T-cell (primary cell): Measurements from ENCODE around the gene CDC14A. TPM values are rescaled to one million over a fixed set of nuclear protein-coding genes. Genes with fewer than 3 reads are reported as not detected.

Source experiments
- ATAC-seq, 4 experiments: fragments of 200-7000 bp in 3 of 4; fragments of 150-1000 bp in 1 of 4; cut with Tn5 transposase; replicated peaks in 1 of 4; 1 replicate in 3 of 4; 2 replicates in 1 of 4; pipeline ENCODE4 v1.10.0; 2021; ENCODE audit warnings: moderate library complexity in 3 of 4, mild to moderate bottlenecking in 2 of 4, moderate number of reproducible peaks in 1 of 4
- CTCF ChIA-PET, 2 donors: fragments of 300-600 bp; sonication (Branson Sonifier 250); formaldehyde crosslinking; loops; one replicate each; lab custom pipeline; 2022; ENCODE audit warnings: antibody characterized with exemption in 2 of 2; lab: Charles Lee
- POLR2A ChIA-PET, 2 donors: fragments of 300-600 bp; sonication (Branson Sonifier 250); formaldehyde crosslinking; loops; one replicate each; lab custom pipeline; 2022; ENCODE audit warnings: antibody characterized with exemption in 2 of 2; lab: Charles Lee
- DNase-seq, 35 experiments: peaks; one replicate each; pipeline versions ENCODE4 v3.0.0 to v3.0.0-alpha.2; 2013 to 2023
- H3K27ac ChIP-seq: one replicate; pipeline ENCODE4 v1.5.1; 2013; ENCODE audit warnings: low read length
- H3K27me3 ChIP-seq, 2 experiments: replicated peaks in 1 of 2; 1 replicate in 1 of 2; 2 replicates in 1 of 2; pipeline versions ENCODE4 v1.6.1 to v1.7.0; 2013; ENCODE audit warnings: low read length in 1 of 2, mixed read lengths in 1 of 2; ENCODE audit not compliant: control insufficient read depth in 2 of 2, insufficient read depth in 2 of 2; ENCODE audit errors: extremely low read depth in 1 of 2
- H3K36me3 ChIP-seq, 2 donors: 1 replicate in 1 of 2; 2 replicates in 1 of 2; pipeline versions ENCODE4 v1.6.1 to v1.7.0; 2013; ENCODE audit warnings: low read length in 1 of 2; ENCODE audit not compliant: control insufficient read depth in 2 of 2, insufficient read depth in 1 of 2; ENCODE audit errors: extremely low read depth in 1 of 2
- H3K4me1 ChIP-seq, 2 experiments: 1 replicate in 1 of 2; 2 replicates in 1 of 2; pipeline versions ENCODE4 v1.6.1 to v1.7.0; 2013; ENCODE audit warnings: low read length in 2 of 2, mixed read lengths in 1 of 2; ENCODE audit not compliant: insufficient read depth in 2 of 2, control insufficient read depth in 1 of 2; ENCODE audit errors: extremely low read depth in 1 of 2
- H3K4me3 ChIP-seq, 2 donors: 1 replicate in 1 of 2; 2 replicates in 1 of 2; pipeline versions ENCODE4 v1.5.1 to v1.7.0; 2013; ENCODE audit warnings: mild to moderate bottlenecking in 2 of 2, low read length in 1 of 2, moderate library complexity in 1 of 2; ENCODE audit not compliant: control insufficient read depth in 1 of 2; ENCODE audit errors: extremely low read depth in 1 of 2
- H3K9me3 ChIP-seq: 2 replicates; pipeline ENCODE4 v1.7.0; 2013
- H3K27ac Mint-ChIP-seq, 2 donors: one replicate each; pipeline ENCODE4 v1.8.0; 2020 to 2021; ENCODE audit warnings: mild to moderate bottlenecking in 2 of 2, mixed read lengths in 2 of 2
- H3K27me3 Mint-ChIP-seq, 2 donors: one replicate each; pipeline ENCODE4 v1.8.0; 2021 to 2022; ENCODE audit warnings: mixed read lengths in 2 of 2
- H3K36me3 Mint-ChIP-seq: one replicate; pipeline ENCODE4 v1.8.0; 2021; ENCODE audit warnings: mixed read lengths
- H3K4me1 Mint-ChIP-seq, 3 donors: one replicate each; pipeline ENCODE4 v1.8.0; 2020 to 2022; ENCODE audit warnings: mixed read lengths in 3 of 3, mild to moderate bottlenecking in 1 of 3
- H3K4me3 Mint-ChIP-seq, 3 donors: one replicate each; pipeline ENCODE4 v1.8.0; 2020 to 2022; ENCODE audit warnings: mild to moderate bottlenecking in 3 of 3, mixed read lengths in 3 of 3, moderate library complexity in 3 of 3
- H3K9me3 Mint-ChIP-seq, 3 donors: one replicate each; pipeline ENCODE4 v1.8.0; 2020 to 2022; ENCODE audit warnings: mixed read lengths in 3 of 3
- WGBS: methylation state at CpG from one replicate; pipeline ENCODE4 v1.1.5; 2013; ENCODE audit warnings: missing lambda C conversion rate; ENCODE audit not compliant: insufficient coverage; 5-methylcytosine and 5-hydroxymethylcytosine counted together
- total RNA-seq, 35 experiments: library from RNA in 6 of 35; stranded (reverse) in 6 of 35; fragments of 120-200 nt in 1 of 35; gene quantifications; one replicate each; pipeline versions ENCODE4 v1.2.1 to v1.2.4 and lab custom pipeline; 2013 to 2026

The CDC14A gene
- total RNA-seq, 5 donors from 2014 or later (not counting 1 experiment from before 2014, with no cell fraction given), result 77.1 to 169 (median 91.6) TPM

- Histone ChIP-seq H3K4me1 (peaks cover 28 to 30% of the 10 kb centered on the region in 2 experiments), H3K9me3 (no peaks in the 10 kb centered on the region), H3K27me3 (no peaks in the 10 kb centered on the region), H3K4me3 (peak overlapping the region in 1 of 2 donors; percentile 35), H3K27ac (peak overlapping the region; percentile 71), H3K36me3 (peaks cover under 1 to 30% of the 10 kb centered on the region in 2 donors)
- peak; percentile 69 to 76 (median 74) for ATAC-seq
- peaks cover 61 to 82% (median 81%) of the 10 kb centered on the region in 3 donors for H3K4me1 Mint-ChIP-seq
- ChIA-PET CTCF (interaction anchor here (0.5 to 2.9 kb wide), 21 partner anchors 9 to 365 kb away, joined by 3 to 17 read pairs (median 4); no protein-coding TSS in a partner anchor), POLR2A (interaction anchor here (0.6 to 2.5 kb wide), 17 partner anchors 9 to 71 kb away, joined by 3 to 17 read pairs (median 4); partner anchors contain the start of gene CDC14A (in 1 of the 2))
- H3K36me3 Mint-ChIP-seq, result peaks cover 61% of the 10 kb centered on the region
- peak overlapping the region; percentile 80 to 89 (median 82) for H3K4me3 Mint-ChIP-seq
- H3K27ac Mint-ChIP-seq, result peak overlapping the region; percentile 97 to 98
- peak in 17 of 35 experiments; percentile 6 to 56 (median 20) for DNase-seq
- H3K9me3 Mint-ChIP-seq, result no peaks in the 10 kb centered on the region
- WGBS, result 73% methylated on average over 3 of the region's 6 CpGs
- H3K27me3 Mint-ChIP-seq, result no peaks in the 10 kb centered on the region
Observed at GRCh38 chr1:100423832-100424337, 71.6 kb downstream of the CDC14A start.

- ChIA-PET CTCF (interaction anchor here in 1 of 2 donors (0.5 kb wide), 1 partner anchor 46 kb away, joined by 3 read pairs; no protein-coding TSS in a partner anchor), POLR2A (interaction anchor here (0.6 to 1.0 kb wide), 2 partner anchors 18 to 23 kb away, joined by 3 read pairs; no protein-coding TSS in a partner anchor)
- Histone ChIP-seq H3K27me3 (no peaks in the 10 kb centered on the region), H3K27ac (no peak overlapping the region), H3K9me3 (no peaks in the 10 kb centered on the region), H3K4me3 (no peak overlapping the region), H3K4me1 (peaks cover 20 to 24% of the 10 kb centered on the region in 2 experiments), H3K36me3 (peaks cover 0 to 30% of the 10 kb centered on the region in 2 donors)
- Mint-ChIP-seq H3K27me3 (no peaks in the 10 kb centered on the region), H3K4me3 (no peak overlapping the region), H3K4me1 (peaks cover 59 to 77% (median 77%) of the 10 kb centered on the region in 3 donors), H3K9me3 (no peaks in the 10 kb centered on the region), H3K27ac (peak overlapping the region; percentile 41 to 79), H3K36me3 (peaks cover 69% of the 10 kb centered on the region)
- DNase-seq (no peak), ATAC-seq (peak in 2 of 4 experiments; percentile 50 to 56)
Observed at GRCh38 chr1:100428160-100428559, 75.9 kb downstream of the CDC14A start.

- H3K27me3 Mint-ChIP-seq, result no peaks in the 10 kb centered on the region
- H3K36me3 Mint-ChIP-seq, result peaks cover 68% of the 10 kb centered on the region
- no peak for ATAC-seq
- no peak overlapping the region for H3K27ac ChIP-seq
- no peaks in the 10 kb centered on the region for H3K9me3 ChIP-seq
- peaks cover 20 to 23% of the 10 kb centered on the region in 2 experiments for H3K4me1 ChIP-seq
- ChIA-PET POLR2A (interaction anchor here (0.6 to 1.0 kb wide), 4 partner anchors 8 to 876 kb away, joined by 3 to 9 read pairs (median 4); no protein-coding TSS in a partner anchor), CTCF (interaction anchor here in 1 of 2 donors (0.7 to 1.1 kb wide), 2 partner anchors 9 to 25 kb away, joined by 4 to 6 read pairs; no protein-coding TSS in a partner anchor)
- no peak overlapping the region for H3K4me3 ChIP-seq
- no peak overlapping the region for H3K4me3 Mint-ChIP-seq
- H3K36me3 ChIP-seq, result peaks cover 0 to 20% of the 10 kb centered on the region in 2 donors
- WGBS, result no CpG with 5 or more reads among the region's 2 CpGs
- peak overlapping the region; percentile 62 to 71 for H3K27ac Mint-ChIP-seq
- no peak for DNase-seq
- peaks cover 0 to 11% (median 8%) of the 10 kb centered on the region in 3 donors for H3K9me3 Mint-ChIP-seq
- no peaks in the 10 kb centered on the region for H3K27me3 ChIP-seq
- peaks cover 59 to 76% (median 75%) of the 10 kb centered on the region in 3 donors for H3K4me1 Mint-ChIP-seq
Observed at GRCh38 chr1:100430325-100430756, 78.0 kb downstream of the CDC14A start.

- H3K27ac ChIP-seq, result no peak overlapping the region
- H3K36me3 Mint-ChIP-seq, result peaks cover 67% of the 10 kb centered on the region
- H3K27ac Mint-ChIP-seq, result peak overlapping the region; percentile 84 to 86
- POLR2A ChIA-PET, result interaction anchor here (0.6 to 1.2 kb wide), 9 partner anchors 10 to 380 kb away, joined by 3 to 9 read pairs (median 3); no protein-coding TSS in a partner anchor
- H3K4me3 Mint-ChIP-seq, result no peak overlapping the region
- ATAC-seq (no peak), DNase-seq (no peak)
- CTCF ChIA-PET, result interaction anchor here (0.5 to 2.6 kb wide), 9 partner anchors 8 to 301 kb away, joined by 3 to 13 read pairs (median 3); no protein-coding TSS in a partner anchor
- WGBS, result no CpG with 5 or more reads among the region's 2 CpGs
- H3K4me3 ChIP-seq, result no peak overlapping the region
- no peaks in the 10 kb centered on the region for H3K27me3 ChIP-seq
- no peaks in the 10 kb centered on the region for H3K27me3 Mint-ChIP-seq
- H3K4me1 ChIP-seq, result peaks cover 20 to 28% of the 10 kb centered on the region in 2 experiments
- H3K4me1 Mint-ChIP-seq, result peaks cover 69 to 78% (median 76%) of the 10 kb centered on the region in 3 donors
- peaks cover 0 to 11% (median 8%) of the 10 kb centered on the region in 3 donors for H3K9me3 Mint-ChIP-seq
- no peaks in the 10 kb centered on the region for H3K9me3 ChIP-seq
- peaks cover 5 to 18% of the 10 kb centered on the region in 2 donors for H3K36me3 ChIP-seq
Observed at GRCh38 chr1:100431954-100432353, 79.6 kb downstream of the CDC14A start.

- Mint-ChIP-seq H3K36me3 (peaks cover 63% of the 10 kb centered on the region), H3K27ac (peak overlapping the region; percentile 86 to 91), H3K9me3 (peaks cover 0 to 11% (median 8%) of the 10 kb centered on the region in 3 donors), H3K4me1 (peaks cover 69 to 75% (median 74%) of the 10 kb centered on the region in 3 donors), H3K27me3 (no peaks in the 10 kb centered on the region), H3K4me3 (no peak overlapping the region)
- Histone ChIP-seq H3K27me3 (no peaks in the 10 kb centered on the region), H3K4me3 (no peak overlapping the region), H3K4me1 (peaks cover 29 to 36% of the 10 kb centered on the region in 2 experiments), H3K9me3 (no peaks in the 10 kb centered on the region), H3K27ac (peak overlapping the region; percentile 38), H3K36me3 (peaks cover 9 to 13% of the 10 kb centered on the region in 2 donors)
- CTCF ChIA-PET, result interaction anchor here (0.6 to 2.7 kb wide), 11 partner anchors 9 to 509 kb away, joined by 3 to 13 read pairs (median 8); no protein-coding TSS in a partner anchor
- WGBS, result no CpG with 5 or more reads among the region's 1 CpG
- ATAC-seq, result no peak
- no peak for DNase-seq
- POLR2A ChIA-PET, result interaction anchor here (1.0 to 2.1 kb wide), 5 partner anchors 9 to 300 kb away, joined by 3 to 11 read pairs (median 4); partner anchors contain the start of gene TRMT13 (in 1 of the 2)
Observed at GRCh38 chr1:100433563-100433962, 81.3 kb downstream of the CDC14A start.

GRCh38 chr1:100434831-100435230 is 82.5 kb downstream of the CDC14A start:
- DNase-seq (no peak), ATAC-seq (no peak)
- ChIA-PET POLR2A (interaction anchor here (0.8 to 2.1 kb wide), 3 partner anchors 10 to 31 kb away, joined by 3 to 10 read pairs (median 4); no protein-coding TSS in a partner anchor), CTCF (interaction anchor here (0.6 to 2.7 kb wide), 7 partner anchors 18 to 221 kb away, joined by 3 to 13 read pairs (median 3); no protein-coding TSS in a partner anchor)
- Histone ChIP-seq H3K4me3 (no peak overlapping the region), H3K27ac (peak overlapping the region; percentile 38), H3K4me1 (peaks cover 39 to 47% of the 10 kb centered on the region in 2 experiments), H3K27me3 (no peaks in the 10 kb centered on the region), H3K36me3 (peaks cover 9% of the 10 kb centered on the region in 2 donors), H3K9me3 (no peaks in the 10 kb centered on the region)
- Mint-ChIP-seq H3K9me3 (peaks cover 0 to 11% (median 8%) of the 10 kb centered on the region in 3 donors), H3K27me3 (no peaks in the 10 kb centered on the region), H3K36me3 (peaks cover 63% of the 10 kb centered on the region), H3K27ac (peak overlapping the region; percentile 86 to 91), H3K4me3 (peak overlapping the region in 2 of 3 donors; percentile 2 to 24), H3K4me1 (peaks cover 79 to 80% (median 79%) of the 10 kb centered on the region in 3 donors)
- WGBS, result 64% methylated on average over 2 of the region's 2 CpGs
